NCI-H2171 (cell line): ENCODE data around the gene PTPRC.
"Not testable (repeated sequence)": the region's sequence is repeated elsewhere in the genome, so short reads cannot be mapped to it uniquely, and the experiment has no call there.

ENCODE experiments used
- DNase-seq: peaks from one replicate; lab custom pipeline; 2025; lab: John Stamatoyannopoulos, UW

PTPRC gene

DNA sequence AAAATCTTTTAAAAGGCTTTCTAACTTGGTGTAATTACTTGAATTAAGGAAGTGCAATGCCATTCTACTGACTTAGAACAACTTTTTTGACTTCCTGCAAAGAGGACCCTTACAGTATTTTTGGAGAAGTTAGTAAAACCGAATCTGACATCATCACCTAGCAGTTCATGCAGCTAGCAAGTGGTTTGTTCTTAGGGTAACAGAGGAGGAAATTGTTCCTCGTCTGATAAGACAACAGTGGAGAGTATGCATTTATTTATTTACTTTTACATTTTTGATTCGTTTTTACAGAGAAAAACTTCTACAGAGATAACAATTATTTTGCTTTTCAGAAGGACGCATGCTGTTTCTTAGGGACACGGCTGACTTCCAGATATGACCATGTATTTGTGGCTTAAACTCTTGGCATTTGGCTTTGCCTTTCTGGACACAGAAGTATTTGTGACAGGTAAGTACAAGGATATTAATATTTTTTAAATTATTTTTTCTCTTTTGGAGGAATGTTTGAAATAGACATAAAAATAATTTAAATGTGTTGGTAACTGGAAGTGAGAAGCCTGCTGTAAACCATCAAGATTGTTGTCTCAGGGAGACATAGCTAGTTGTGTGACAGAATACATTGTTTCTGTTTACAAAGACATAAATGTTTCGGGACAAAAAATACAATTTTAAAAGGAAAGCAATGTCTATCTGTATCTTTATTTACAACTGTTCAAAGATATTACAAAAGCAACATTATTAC, at the start of gene PTPRC:
Gene PTPRC, plus strand, starts transcription at position 147 of the 742 bp plus-strand sequence. Its CDS starts 229 bp downstream, at position 376.
- DNase-seq: no peak

GRCh38 chr1:198590454-198590853, 48.4 kb upstream of the PTPRC start:
- no peak for DNase-seq

DNA sequence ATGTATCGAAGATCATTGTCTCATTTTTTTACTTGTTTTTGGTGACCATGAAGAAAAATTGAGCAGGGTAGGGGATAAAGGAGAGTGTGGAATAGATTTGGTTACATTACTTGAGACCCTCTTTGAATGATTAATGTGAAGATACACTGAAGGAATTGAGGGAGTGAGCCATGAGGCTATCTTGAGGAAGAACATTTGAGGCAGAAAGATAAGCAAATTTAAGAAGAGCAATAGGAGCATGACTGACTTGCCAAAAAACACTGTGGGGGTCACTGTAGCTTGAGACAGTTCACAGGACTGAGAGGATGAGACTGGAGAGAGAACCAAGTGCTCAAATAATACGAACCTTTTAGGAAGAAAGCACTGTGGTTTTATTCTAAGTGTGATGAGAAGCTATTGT, 43.1 kb upstream of the PTPRC start:
- no peak for DNase-seq

DNA sequence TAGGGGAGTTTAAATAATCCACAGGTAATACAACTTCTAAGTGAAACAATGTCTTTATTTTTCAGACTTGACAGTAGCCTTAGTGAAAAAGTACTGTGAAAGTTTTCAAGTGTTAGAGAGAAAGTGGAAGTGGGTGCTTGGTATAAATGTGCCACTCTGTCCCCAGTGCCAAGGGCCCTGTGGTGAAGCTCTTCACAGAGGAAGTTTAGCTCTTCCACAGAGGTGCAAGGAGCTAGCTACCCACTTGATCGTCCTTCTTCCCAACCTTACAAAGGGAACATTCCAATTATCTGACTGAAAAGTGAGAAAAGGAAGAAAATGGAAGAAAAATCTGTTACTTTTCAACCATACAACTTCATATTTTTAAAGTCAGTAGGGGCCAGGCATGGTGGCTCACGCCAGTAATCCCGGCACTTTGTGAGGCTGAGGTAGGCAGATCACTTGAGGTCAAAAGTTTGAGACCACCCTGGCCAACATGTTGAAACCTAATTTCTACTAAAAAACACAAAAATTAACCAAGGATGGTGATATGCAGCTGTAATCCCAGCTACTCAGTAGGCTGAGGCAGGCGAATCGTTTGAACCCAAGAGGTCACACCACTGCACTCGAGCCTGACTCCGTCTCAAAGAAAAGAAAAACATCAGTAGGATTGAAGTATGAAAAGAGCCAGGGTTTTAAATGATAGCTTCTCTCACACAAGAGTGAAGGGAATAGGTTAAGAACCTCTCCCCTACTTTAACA, 41.0 kb upstream of the PTPRC start:
- no peak for DNase-seq

GRCh38 chr1:198598796-198599321, 40.0 kb upstream of the PTPRC start:
- DNase-seq: peak; percentile 66

DNA sequence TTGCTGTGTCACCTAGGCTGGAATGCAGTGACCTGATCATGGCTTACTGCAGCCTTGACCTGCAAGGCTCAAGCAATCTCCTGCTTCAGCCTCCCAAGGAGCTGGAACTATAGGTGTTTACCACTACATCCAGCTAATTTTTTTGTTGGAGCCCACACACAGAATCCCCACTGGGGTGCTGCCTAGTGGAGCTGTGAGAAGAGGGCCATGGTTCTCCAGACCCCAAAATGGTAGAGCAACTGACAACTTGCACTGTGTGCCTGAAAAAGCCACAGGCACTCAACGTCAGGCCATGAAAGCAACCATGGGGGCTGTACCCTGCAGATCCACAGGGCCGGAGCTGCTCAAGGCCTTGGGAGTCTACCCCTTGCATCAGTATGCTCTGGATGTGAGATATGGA, 39.1 kb upstream of the PTPRC start:
- DNase-seq: no peak

DNA sequence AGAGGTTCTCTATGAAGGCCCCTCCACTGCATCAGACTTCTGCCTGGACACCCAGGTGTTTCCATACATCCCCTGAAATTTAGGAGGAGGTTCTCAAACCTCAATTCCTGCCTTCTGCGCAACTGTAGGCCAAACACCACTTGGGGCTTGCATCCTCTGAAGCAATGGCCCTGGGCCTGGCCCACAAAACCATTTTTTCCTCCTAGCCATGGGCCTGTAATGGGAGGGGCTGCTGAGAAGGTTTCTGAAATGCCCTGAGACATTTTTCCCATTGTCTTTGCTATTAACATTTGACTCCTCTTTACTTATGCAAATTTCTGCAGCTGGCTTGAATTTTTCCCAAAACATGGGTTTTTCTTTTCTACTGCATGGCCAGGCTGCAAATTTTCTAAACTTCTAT, 37.9 kb upstream of the PTPRC start:
- no peak for DNase-seq

GRCh38 chr1:198601310-198601709, 37.5 kb upstream of the PTPRC start:
- DNase-seq: not testable (repeated sequence)

DNA sequence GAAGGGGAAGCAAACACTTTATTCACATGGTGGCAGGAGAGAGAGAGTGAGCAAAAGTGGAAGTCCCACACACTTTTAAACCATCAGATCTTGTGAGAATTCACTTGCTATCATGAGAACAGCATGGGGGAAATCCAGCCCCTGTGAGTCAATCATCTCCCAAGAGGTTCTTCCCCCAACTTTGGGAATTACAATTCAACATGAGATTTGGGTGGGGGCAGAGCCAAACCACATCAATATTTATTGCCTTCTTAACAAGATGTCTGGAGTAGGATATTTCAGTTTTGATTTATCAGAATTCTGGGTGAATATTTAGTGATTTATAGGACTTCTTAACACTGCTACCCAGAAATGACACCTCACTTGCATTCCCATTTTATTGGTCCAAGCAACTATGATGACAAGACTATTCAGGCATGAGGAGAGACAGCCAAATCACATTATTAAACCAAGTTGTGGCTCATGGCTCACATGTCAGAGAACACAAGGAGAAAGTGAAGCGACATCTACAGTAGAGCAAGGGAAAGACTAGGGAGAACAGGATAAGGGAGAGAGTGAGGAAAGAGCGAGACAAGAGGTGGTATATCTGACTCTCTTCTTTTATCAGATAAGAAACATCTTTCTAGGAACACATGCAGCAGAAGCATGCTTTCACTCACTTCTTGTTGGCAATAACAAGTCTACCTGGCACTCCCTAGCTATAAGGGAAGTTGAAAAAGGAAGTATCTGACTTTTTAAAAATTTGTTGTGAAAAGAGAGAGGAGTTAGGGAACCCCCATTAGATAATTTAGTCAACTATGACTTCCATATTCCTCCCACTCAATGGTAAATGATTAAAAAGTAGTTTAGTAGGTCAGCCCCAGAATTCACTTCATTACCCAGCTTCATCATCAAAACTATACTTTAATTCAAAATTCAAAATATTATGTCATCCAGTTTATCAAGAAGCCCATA, 36.6 kb upstream of the PTPRC start:
- DNase-seq: no peak

DNA sequence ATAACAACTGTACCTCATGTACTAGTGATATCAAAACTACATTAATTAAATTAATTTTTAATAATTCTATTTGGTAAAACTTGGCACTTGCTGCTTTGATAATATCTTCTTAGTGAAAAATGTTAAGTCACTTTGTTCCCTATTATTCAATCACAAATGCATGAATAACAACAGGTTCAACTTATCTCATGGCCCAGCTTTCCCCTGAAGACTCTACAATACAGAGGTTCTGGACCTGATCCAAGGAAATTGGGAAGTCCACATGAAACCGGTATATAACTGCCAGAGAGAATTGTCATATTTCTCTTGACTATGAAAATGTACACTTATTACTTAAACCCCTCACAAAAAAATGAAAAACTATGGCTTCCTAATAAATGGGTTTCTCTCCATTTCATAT, 33.9 kb upstream of the PTPRC start:
- DNase-seq: no peak

DNA sequence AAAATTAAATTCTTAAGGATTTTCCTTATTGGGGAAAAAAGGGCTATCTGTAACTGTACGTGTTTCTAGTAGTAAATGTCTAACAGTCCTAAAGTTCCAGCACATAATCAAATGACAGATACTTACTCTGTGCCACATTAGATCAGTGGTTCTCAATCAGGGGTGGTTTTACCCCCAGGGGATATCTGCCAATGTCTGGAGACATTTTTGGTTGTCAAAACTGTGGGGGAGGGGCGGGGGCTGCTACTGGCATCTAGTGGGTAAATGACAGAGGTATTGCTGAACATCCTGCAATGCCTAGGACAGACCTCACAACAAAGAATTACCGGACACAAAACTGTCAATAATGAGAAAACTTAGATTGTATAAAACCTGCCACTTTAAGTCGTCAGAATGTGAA, 33.4 kb upstream of the PTPRC start:
- no peak for DNase-seq

DNA sequence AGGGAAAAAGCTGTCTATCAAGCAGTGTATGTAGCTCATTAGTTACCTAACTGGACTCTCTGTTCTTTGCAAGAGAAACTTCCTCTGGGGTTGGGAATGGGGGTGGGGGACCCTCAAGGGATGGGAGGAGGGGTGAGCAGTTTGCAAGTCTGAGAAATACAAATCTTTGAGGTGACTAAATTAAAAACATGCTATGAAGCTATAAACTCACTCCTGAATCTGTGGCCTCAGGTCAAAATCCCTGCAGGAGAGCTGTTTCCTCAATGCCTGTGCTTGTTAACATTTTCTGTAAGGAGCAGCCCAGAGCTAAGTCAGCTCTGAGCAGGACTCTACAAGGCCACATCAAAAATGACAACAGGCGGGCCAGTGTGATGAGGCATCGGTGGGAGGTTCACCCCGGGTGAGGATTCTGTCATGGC, 32.8 kb upstream of the PTPRC start:
- DNase-seq: no peak

DNA sequence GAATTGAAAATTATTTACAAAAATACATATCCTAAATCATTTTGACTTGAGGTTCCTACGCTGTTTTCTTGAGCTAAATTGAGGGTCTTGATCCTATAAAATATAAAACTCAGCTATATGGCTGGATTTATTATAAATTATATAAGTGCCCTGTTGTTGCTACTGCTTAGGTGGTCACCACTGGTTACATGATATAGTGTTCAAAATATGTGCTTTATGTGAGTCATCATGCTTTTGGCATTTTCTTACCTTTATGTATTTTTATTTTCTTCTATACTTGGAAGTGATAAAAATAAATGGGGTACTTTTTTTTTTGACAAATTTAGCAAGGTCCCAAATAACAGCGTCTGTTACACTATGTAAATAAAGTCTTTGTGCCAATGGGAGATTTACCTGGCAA, 31.1 kb upstream of the PTPRC start:
- DNase-seq: no peak

DNA sequence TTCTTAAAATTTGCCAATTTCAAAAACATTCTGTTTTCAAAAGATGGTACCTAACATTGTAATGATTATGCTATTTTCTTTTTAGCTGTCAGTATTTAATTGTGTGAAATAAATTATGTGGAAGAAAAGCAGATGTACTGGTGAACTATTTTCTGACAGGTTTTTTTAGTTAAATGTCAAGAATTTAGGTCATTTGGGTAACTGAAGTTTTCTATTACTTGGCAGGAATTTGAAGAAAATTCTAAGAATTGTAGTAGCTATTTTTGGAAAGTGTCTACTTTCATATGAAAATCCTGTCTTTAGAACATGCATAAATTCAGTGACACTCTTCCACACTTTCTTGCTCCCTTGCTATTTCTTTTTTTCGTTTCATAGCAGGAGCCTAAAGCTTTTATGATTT, 28.5 kb upstream of the PTPRC start:
- DNase-seq: no peak

DNA sequence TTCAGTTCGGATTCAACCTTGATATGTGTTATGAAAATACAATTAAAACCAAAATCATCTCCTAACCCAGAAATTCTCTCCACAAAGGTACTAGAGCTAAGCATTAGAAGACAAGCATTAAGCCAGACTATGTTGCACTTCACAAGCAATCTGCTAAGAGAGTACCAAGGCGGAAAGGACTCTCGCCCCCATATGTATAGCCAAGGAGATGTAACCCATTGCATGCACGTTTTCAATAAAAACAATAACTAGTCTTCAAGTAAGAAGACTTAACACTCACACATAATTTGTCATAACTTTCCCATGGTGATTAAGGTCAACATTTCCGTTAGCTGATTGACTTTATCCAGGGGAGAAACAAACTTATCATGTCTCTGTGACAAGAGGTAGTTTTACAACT, 27.6 kb upstream of the PTPRC start:
- no peak for DNase-seq

GRCh38 chr1:198612471-198613260, 26.2 kb upstream of the PTPRC start:
- DNase-seq: no peak

DNA sequence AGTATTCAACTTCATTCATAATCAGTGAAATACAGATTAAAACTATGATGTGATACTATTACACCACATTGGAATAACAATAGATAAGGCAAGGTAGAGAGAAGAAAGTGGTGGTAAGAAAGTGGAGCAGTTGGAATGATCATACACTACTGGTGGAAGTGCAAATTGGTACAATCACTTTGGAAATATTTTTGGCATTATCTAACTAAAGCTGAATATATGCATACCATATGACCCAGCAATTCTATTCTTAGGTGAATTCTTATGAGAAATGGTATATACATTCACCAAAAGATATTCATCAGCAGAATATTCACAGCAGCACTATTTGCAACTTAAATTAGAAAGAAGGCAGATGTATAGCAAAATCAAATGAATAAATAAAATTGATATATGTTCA, 21.4 kb upstream of the PTPRC start:
- DNase-seq: no peak

- no peak for DNase-seq
Measured at GRCh38 chr1:198619375-198620140, 19.3 kb upstream of the PTPRC start.

- DNase-seq: no peak
Measured at GRCh38 chr1:198620218-198620617, 18.6 kb upstream of the PTPRC start.

DNA sequence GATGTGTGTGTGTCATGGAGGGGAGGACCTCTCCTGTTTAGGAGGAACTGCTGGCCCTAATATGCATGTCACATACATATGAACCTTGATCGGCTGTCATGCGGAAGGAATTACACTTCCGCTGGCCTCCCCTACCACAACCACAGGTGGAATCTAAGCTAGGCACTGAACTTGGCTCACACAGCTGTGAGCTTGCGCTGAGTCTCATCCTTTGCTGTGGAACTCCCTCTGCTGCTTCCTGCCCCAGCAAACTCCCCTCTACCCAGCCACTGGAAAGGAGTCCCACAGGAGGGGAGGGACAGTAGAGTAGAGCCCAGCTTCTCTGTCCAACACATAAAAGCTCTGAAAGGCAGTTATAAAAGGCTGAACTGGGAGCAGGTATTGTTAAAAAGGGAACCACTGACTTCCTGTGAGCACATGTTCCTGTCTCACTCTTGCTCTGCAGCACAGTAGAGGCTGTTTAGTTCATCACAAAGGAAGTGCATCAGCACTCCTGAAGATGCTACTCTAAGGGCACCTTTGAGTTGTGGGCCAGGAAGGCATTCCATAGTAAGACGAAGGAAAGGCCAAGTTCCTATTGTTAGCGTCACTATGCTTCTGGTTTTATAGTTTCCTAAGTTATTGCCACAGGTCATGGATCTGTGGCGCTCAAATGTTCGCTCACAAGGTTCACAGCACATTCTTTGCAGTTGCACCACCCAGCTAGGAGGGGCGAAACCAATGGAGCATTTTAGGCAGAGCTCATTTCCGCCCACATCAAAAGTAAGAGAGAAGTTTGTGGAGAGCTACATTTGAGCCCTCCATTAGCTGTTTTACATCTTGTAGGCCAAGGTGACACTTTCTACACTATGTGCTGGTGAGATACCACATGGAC, 17.7 kb upstream of the PTPRC start:
- DNase-seq: no peak
